COLO829 (cell line): ENCODE results near the gene OMP.
A peak's percentile ranks its signal among the peaks of the same experiment; 100 is the strongest.
"Not testable (repeated sequence)": the region's sequence is repeated elsewhere in the genome, so short reads cannot be mapped to it uniquely, and the experiment has no call there.

Experiments
- DNase-seq: peaks from one replicate; pipeline ENCODE4 v3.0.0; 2012; ENCODE audit warnings: low spot score

The OMP gene

GRCh38 chr11:77102246-77103210 lies at the start of gene OMP:
Gene OMP, plus strand, starts transcription at chr11:77102840. Its CDS starts 0 bp downstream, at chr11:77102840.
- DNase-seq: no peak

- no peak for DNase-seq
Measured at GRCh38 chr11:77053217-77054015, 49.2 kb upstream of the OMP start.

GRCh38 chr11:77054084-77054483 lies 48.6 kb upstream of the OMP start:
- DNase-seq: no peak

DNA sequence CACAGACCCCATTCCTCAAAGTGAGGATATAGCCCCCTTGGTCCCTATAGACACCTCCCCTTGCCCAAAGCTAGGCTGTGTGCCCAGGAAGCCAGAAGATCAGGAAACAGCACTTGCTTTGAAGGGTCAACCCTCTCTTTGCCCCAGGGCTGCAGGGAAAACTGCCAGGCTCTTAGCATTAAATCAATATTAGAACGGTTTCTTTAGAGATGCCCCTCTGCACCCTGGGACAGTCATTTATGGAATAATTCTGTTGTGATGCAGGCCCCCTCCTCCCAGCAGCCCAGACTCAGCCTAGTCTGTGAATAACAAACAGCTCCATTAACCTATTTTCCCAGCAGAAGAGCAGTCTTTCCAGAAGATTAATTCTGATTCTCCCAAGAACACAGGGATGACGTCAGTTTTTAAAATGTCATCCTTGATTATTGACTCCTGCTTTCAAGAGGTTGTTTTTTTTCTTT lies 47.5 kb upstream of the OMP start:
- DNase-seq: no peak

GRCh38 chr11:77055913-77056312 lies 46.7 kb upstream of the OMP start:
- DNase-seq: no peak

DNA sequence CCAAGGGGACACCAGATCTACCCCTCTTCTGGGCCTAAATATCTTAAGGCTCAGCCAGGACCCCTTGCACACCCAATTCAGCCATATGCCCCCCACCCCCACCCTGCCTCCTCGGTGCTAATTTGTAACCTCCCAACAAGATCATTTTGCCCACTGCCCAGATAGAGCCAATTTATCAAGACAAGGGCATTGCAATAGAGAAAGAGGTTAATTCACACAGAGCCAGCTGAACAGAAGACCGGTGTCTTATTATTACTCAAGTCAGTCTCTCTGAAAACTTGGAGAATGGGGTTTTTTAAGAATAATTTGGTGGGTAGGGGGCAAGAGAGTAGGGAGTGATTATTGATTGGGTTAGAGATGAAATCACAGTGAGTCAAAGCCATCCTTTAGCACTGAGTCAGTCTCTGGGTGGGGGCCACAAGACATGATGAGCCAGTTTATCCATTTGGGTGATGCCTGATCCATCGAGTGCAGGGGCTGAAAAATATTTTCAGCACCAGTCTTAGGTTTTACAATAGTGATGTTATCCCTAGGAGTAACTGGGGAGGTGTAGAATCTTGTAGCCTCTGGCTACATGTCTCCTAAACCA lies 45.7 kb upstream of the OMP start:
- no peak for DNase-seq

- no peak for DNase-seq
Measured at GRCh38 chr11:77057938-77058474, 44.6 kb upstream of the OMP start.

DNA sequence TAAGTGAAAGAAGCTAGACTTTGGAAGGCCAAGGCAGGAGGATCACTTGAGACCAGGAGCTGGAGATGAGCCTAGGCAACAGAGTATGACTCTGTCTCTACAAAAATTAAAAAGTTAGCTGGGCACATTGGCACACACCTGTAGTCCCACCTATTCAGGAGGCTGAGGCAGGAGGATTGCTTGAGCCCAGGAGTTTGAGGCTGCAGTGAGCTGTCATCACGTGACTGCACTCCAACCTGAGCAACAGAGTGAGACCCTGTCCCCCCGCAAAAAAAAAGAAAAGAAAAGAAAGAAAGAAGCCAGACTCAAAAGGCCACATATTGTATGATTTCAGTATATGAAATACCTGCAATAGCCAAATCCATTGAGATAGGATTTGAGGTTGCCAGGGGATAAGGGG lies 43.7 kb upstream of the OMP start:
- no peak for DNase-seq

GRCh38 chr11:77059806-77060205 lies 42.8 kb upstream of the OMP start:
- no peak for DNase-seq

DNA sequence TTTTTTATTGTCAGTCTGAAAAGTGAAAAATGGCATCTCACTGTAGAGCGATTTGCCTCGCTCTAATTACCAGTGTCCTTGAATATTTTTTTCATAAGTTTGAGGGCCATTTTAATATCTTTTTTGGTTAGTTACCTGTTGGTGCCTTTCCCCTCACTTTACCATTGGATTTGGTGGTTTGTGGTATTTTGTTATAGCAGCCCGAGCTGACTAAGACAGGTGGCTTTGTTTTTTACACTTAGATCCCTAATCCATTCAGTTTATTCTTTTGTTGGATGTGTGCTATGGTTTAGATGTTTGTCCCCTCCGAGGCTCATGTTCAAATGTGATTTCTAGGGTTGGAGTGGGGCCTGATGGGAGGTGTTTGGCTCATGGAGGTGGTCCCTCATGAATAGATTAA lies 42.4 kb upstream of the OMP start:
- DNase-seq: no peak

DNA sequence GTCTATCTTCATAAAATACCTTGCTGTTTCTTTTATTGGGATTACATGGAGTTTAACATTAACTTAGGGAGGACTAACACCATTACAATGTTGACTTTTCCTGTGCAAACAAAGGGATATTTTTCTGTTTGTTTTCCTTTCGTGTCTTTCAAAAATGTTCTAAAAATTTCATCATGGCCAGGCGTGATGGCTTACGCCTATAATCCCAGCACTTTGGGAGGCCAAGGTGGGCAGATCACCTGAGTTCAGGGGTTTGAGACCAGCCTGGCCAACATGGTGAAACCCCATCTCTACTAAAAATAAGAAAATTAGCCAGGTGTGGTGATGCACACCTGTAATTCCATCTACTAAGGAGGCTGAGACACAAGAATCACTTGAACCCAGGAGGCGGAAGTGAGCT lies 41.4 kb upstream of the OMP start:
- DNase-seq: not testable (repeated sequence)

DNA sequence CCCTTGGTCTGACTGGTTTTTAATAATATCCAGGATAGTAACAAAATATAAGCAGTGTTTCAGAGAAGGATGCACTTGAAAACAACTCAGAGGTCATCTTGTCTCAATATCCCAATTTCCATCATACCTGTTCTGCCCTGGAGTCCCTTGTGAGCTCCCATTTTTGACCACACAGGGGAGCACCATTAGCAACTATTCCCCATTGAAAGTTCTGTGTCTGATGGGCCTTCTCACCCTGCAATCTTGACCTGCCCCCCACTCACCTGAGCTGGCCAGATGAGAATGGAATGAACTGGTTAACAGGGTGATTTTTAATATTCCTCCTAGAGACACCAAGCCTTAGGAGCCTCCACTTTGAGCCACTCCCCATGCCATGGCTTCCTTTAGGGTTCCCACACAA lies 39.7 kb upstream of the OMP start:
- no peak for DNase-seq

DNA sequence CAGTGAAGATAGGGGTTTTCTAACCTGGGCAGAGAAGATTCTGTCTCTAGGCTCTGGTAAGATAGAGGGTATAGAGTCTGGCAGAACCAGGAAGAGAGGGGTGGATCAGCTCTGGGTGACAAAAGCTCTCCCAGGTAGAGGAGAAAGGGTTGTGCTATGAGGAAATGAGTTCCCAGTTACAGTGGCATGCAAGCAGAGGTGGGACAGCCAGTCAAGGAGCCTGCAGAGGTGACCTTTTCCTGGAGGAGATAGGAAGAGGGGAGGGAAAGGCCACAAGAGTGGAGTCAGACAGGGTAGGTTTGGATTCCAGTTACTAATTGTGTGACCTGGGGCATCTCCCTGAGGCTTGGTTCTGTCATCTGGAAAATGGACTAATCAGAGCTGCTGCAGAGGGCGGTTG lies 39.2 kb upstream of the OMP start:
- DNase-seq: no peak

- no peak for DNase-seq
Measured at GRCh38 chr11:77063861-77064260, 38.8 kb upstream of the OMP start.

DNA sequence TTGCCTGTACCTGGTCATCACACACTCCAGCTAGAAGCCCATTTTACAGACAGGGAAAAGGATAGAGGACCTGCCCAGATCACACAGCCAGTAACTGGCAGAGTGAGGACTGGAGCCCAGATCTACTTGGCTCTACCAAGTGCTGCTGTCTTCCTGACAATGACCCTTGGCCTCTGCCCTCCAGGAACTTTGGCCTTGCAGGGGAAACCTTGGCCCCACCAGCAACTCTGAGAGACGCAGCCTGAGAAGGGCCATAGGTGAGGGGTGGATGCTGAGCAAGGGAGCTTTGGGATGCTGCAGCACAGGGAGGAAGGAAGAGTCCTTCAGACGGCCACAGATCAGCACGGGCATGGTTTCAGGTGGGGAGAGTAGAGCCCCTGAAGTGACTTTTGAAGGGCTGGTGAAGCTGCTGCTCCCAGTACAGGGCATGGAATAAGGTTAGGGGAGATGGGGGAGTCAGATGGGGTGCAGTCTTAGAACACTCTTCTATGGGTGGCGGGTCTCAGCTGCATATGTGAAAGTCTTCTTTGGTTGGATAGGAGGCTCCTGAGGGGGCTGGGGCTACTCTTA lies 37.9 kb upstream of the OMP start:
- DNase-seq: no peak

- no peak for DNase-seq
Measured at GRCh38 chr11:77065878-77066228, 36.8 kb upstream of the OMP start.

DNA sequence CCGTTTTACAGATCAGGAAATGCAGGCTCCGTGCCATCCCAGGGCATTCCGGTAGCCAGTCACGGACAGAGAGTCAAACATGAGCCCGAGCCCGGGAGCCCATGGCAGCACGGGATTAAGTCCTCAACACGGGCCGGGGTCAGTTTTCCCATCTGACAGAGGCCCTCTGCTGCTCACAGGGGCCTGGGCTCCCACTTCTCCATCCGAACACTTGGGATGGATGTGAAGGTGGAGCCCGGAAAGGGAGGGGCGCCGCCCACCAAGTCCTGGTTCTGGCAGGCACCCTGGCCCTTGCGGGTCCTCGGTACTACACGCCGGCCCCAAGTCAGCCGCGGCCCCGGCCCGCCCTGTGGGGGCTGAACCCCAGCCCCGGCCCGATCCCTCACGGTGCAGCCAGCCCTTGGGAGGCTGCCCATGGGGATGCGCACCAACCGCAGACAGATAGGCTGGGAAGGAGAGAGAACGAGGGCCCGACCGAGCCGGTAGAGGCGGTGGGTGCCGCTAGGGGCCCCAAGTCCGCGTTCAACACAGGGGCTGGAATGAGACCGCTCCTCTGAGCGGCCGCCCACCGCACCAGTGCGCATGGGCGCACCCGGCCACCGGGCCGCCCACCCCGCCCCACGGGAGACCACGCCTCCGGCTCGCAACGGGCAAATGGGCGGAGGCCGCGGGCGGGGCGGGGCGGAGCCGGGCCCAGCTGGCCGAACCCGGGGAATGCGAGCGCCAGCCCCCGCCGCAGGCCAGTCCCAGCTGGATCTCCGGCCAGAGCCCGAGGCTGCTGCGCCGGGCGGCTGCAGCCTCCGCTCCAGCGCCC lies 36.2 kb upstream of the OMP start, which contains the start of gene CAPN5:
Gene CAPN5, plus strand, starts transcription at position 743 of the 814 bp plus-strand sequence. CDS start 17,916 bp downstream, outside the sequence.
- peak; percentile 92 for DNase-seq

DNA sequence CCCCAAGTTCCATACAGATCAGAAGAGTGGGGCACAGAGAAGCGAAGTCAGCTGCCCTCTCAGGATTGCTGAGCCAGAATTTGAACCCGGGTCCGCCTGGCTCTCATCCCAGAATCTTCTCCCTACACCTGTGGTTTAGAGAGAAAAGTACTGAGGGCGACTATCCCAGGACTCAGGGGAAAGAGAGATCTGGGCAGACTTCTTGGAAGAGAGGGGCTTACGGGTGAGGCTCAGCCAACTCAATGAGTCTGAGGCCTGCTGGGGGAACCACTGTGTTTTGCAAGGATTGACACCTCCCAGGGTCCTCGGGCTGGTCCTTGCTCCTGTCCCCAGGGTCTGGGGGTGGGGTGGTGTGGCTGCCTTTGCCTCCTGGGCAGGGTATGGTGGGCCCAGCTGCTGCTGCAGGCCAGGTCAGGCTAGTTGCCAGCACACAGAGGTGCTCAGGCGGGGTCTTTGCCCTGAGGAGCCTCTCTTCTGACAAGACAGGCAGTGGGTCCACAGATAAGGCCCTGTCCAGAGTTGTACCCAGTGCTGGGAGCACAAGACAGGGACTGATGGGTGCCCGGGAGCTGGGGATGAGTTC lies 34.7 kb upstream of the OMP start:
- no peak for DNase-seq

- DNase-seq: no peak
Measured at GRCh38 chr11:77068457-77069335, 33.9 kb upstream of the OMP start.
